Measurements from ENCODE around the gene PMVK.
"Not testable (repeated sequence)": the region's sequence is repeated elsewhere in the genome, so short reads cannot be mapped to it uniquely, and the experiment has no call there.

PMVK gene

GRCh38 chr1:154912755-154913154, 23.8 kb downstream of the PMVK start:
- DNase-seq (ENCODE audit: low read depth): no peak

GRCh38 chr1:154911691-154912550, 24.6 kb downstream of the PMVK start:
- DNase-seq (ENCODE audit: low read depth): no peak

GRCh38 chr1:154910851-154911250, 25.7 kb downstream of the PMVK start:
- DNase-seq (ENCODE audit: low read depth): no peak

- DNase-seq (ENCODE audit: low read depth): no peak
Observed at GRCh38 chr1:154908937-154909336, 27.6 kb downstream of the PMVK start.

- DNase-seq (ENCODE audit: low read depth): not testable (repeated sequence)
Observed at GRCh38 chr1:154908129-154908528, 28.4 kb downstream of the PMVK start.

- DNase-seq (ENCODE audit: low read depth): no peak
Observed at GRCh38 chr1:154906621-154907081, 29.9 kb downstream of the PMVK start.

- DNase-seq (ENCODE audit: low read depth): no peak
Observed at GRCh38 chr1:154902938-154903566, 33.5 kb downstream of the PMVK start.

GRCh38 chr1:154901591-154901990, 34.9 kb downstream of the PMVK start:
- DNase-seq (ENCODE audit: low read depth): no peak

- no peak for DNase-seq (ENCODE audit: low read depth)
Observed at GRCh38 chr1:154899041-154899440, 37.5 kb downstream of the PMVK start.

- no peak for DNase-seq (ENCODE audit: low read depth)
Observed at GRCh38 chr1:154896771-154897286, 39.7 kb downstream of the PMVK start.

- DNase-seq (ENCODE audit: low read depth): peak; percentile 16
Observed at GRCh38 chr1:154895798-154896197, 40.7 kb downstream of the PMVK start.

GRCh38 chr1:154891452-154891851, 45.1 kb downstream of the PMVK start:
- no peak for DNase-seq (ENCODE audit: low read depth)

- DNase-seq (ENCODE audit: low read depth): no peak
Observed at GRCh38 chr1:154888757-154889156, 47.8 kb downstream of the PMVK start.

GRCh38 chr1:154886281-154887015, 50.1 kb downstream of the PMVK start:
- no peak for DNase-seq (ENCODE audit: low read depth)

- no peak for DNase-seq (ENCODE audit: low read depth)
Observed at GRCh38 chr1:154884869-154885701, 51.4 kb downstream of the PMVK start.

- DNase-seq (ENCODE audit: low read depth): no peak
Observed at GRCh38 chr1:154883919-154884868, 52.3 kb downstream of the PMVK start.

GRCh38 chr1:154881820-154882535, 54.5 kb downstream of the PMVK start:
- no peak for DNase-seq (ENCODE audit: low read depth)

- DNase-seq (ENCODE audit: low read depth): no peak
Observed at GRCh38 chr1:154880671-154881070, 55.8 kb downstream of the PMVK start.

GRCh38 chr1:154879038-154879421, 57.5 kb downstream of the PMVK start:
- DNase-seq (ENCODE audit: low read depth): no peak
